H1 (cell line): ENCODE results near the gene EEPD1. TPM values are rescaled to one million over a fixed set of nuclear protein-coding genes. Genes with fewer than 3 reads are reported as not detected.

Experiments used
- GTF2F1 ChIP-seq: IDR thresholded peaks from 2 replicates; pipeline ENCODE4 v1.6.1; 2012; ENCODE audit warnings: low read depth, low read length, improper control_type of control experiment, borderline replicate concordance
- JUN ChIP-seq: IDR thresholded peaks from 2 replicates; pipeline ENCODE4 v1.6.1; 2011; ENCODE audit warnings: low read depth, mild to moderate bottlenecking, improper control_type of control experiment, low read length
- RAD21 ChIP-seq, 2 experiments: IDR thresholded peaks in 1 of 2; conservative IDR thresholded peaks in 1 of 2; 2 replicates each; pipeline ENCODE4 v1.6.1; 2011; ENCODE audit warnings: low read depth in 2 of 2, low read length in 2 of 2, improper control_type of control experiment in 1 of 2, inconsistent platforms in 1 of 2, mild to moderate bottlenecking in 1 of 2, moderate library complexity in 1 of 2
- RFX5 ChIP-seq: IDR thresholded peaks from 2 replicates; pipeline ENCODE4 v1.6.1; 2011; ENCODE audit warnings: low read depth, low read length, improper control_type of control experiment, borderline replicate concordance
- YY1 ChIP-seq: IDR thresholded peaks from 2 replicates; pipeline ENCODE4 v1.6.1; 2011; ENCODE audit warnings: low read depth, mild to moderate bottlenecking, low read length
- polyA plus RNA-seq, 7 experiments: library from polyadenylated mRNA; depleted of rRNA in 3 of 7; stranded (reverse) in 5 of 7; unstranded in 2 of 7; fragments of >200 nt in 5 of 7; fragments of 200-250 nt in 2 of 7; gene quantifications; 1 replicate in 5 of 7; 2 replicates in 1 of 7; 4 replicates in 1 of 7; pipeline versions ENCODE4 v1.2.1 to v1.2.3, GENCODE V29; 2011 to 2013; ENCODE audit warnings: missing spikeins in 2 of 7, mixed read lengths in 2 of 7
- total RNA-seq: library from RNA; stranded (reverse); fragmentation: NEBNext Ultra II Directional; extraction: Animal tissue kit (Norgen Biotek cat#: 25700); gene quantifications from 2 replicates; pipeline ENCODE4 v1.2.1, GENCODE V29; 2021

The EEPD1 gene
- total and polyA plus RNA-seq, 2 of the 8 experiments (the other 6 are each of a cell fraction or from before 2014, with no cell fraction given): 3.1 to 7.8 TPM

DNA sequence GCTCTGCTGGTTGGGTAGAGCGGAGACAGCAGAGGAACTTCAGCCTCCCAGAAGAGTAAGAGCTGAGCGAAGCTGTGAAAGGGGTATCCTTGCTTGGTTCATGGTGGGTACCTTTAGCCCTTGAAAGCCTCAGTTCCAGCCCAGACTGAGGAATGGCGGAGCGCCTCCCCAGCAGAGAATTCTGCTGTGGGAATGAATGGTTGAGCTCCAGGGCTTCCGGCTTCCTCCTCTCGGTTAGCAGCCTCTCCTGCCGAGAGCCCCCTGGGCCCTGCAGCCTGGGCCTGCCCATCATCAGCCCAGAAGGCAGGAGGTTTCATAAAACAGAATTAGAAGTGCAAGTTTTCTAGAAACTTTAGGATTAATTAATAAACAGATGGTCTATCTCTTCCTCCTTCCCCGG is 156.7 kb downstream of the EEPD1 start (continued):
- TF ChIP-seq GTF2F1 (no peak), RAD21 (IDR thresholded peaks at IDR 0.05 in 1 of 2, conservative IDR thresholded peaks at IDR 0.05 in 1 of 2; ENCODE audit: low read depth in 2 of 2, low read length in 2 of 2) (no peak), JUN (no peak), RFX5 (no peak), YY1 (no peak)
